ENCODE results near the gene ATOH8.

DNA sequence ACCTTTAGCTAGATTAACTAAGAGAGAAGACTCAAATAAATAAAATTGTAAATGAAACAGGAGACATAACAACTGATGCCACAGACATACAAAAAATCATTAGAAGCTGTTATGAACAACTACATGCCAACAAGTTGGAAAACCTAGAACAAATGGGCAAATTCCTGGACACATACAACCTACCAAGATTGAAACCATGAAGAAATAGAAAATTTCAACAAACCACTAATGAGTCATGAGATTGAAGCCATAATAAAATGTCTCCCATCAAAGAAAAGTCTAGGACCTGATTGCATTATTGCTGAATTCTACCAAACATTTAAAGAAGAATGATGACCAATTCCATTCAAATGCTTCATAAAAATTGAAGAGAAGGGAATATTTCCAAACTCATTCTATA lies 80.7 kb downstream of the ATOH8 start:
- TF ChIP-seq ZNF274 (IDR thresholded peaks at IDR 0.05; ENCODE audit: low read depth, low read length) (no peak), YY1 (IDR thresholded peaks at IDR 0.05; ENCODE audit: insufficient read depth, insufficient read length) (no peak)

Data from NT2/D1 (cell line).